C4-2B (cell line): ENCODE results near the gene BRI3.

Experiments used
- ZFX ChIP-seq: fragments of 450-650 bp; IDR thresholded peaks from 2 replicates; pipeline ENCODE4 v1.6.1; 2017
- TF ChIP-seq, protein P1 (sequence below): fragments of 450-650 bp; conservative IDR thresholded peaks from 2 replicates; pipeline ENCODE4 v1.5.1; 2017; ENCODE audit warnings: mild to moderate bottlenecking

- no peak for TF ChIP-seq ZFX
- TF ChIP-seq, protein P1, sequence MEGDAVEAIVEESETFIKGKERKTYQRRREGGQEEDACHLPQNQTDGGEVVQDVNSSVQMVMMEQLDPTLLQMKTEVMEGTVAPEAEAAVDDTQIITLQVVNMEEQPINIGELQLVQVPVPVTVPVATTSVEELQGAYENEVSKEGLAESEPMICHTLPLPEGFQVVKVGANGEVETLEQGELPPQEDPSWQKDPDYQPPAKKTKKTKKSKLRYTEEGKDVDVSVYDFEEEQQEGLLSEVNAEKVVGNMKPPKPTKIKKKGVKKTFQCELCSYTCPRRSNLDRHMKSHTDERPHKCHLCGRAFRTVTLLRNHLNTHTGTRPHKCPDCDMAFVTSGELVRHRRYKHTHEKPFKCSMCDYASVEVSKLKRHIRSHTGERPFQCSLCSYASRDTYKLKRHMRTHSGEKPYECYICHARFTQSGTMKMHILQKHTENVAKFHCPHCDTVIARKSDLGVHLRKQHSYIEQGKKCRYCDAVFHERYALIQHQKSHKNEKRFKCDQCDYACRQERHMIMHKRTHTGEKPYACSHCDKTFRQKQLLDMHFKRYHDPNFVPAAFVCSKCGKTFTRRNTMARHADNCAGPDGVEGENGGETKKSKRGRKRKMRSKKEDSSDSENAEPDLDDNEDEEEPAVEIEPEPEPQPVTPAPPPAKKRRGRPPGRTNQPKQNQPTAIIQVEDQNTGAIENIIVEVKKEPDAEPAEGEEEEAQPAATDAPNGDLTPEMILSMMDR: no peak
These were observed 12.8 kb downstream of the BRI3 start for GRCh38 chr7:98294326-98294725.
